ENCODE data around the gene RBM23. TPM values are rescaled to one million over a fixed set of nuclear protein-coding genes. Genes with fewer than 3 reads are reported as not detected.
A peak's percentile ranks its signal among the peaks of the same experiment; 100 is the strongest.

RBM23 gene
- total RNA-seq, 4 donors from 2014 or later, result 64.5 to 104 (median 93.0) TPM

- peaks cover 57% of the 10 kb centered on the region for H3K36me3 ChIP-seq
Measured at GRCh38 chr14:22925513-22925912, 6.6 kb upstream of the RBM23 start.

GRCh38 chr14:22923746-22924145 lies 4.8 kb upstream of the RBM23 start:
- H3K27ac ChIP-seq, result no peak overlapping the region
- no peaks in the 10 kb centered on the region for H3K9me3 ChIP-seq
- 100% methylated on average over 5 of the region's 5 CpGs for WGBS
- TF ChIP-seq POLR2A (IDR thresholded peaks at IDR 0.05) (no peak), POLR2AphosphoS5 (IDR thresholded peaks at IDR 0.05) (no peak), EP300 (IDR thresholded peaks at IDR 0.05) (no peak), CTCF (IDR thresholded peaks at IDR 0.05) (no peak)
- no peak overlapping the region for H3K4me3 ChIP-seq
- DNase-seq (ENCODE audit: low spot score in 2 of 2), result no peak
- peaks cover 60% of the 10 kb centered on the region for H3K36me3 ChIP-seq
- no peaks in the 10 kb centered on the region for H3K27me3 ChIP-seq
- H3K4me1 ChIP-seq, result peaks cover 20% of the 10 kb centered on the region

More at GRCh38 chr14:22925513-22925912, 6.6 kb upstream of the RBM23 start:
- no peak for TF ChIP-seq POLR2A (IDR thresholded peaks at IDR 0.05)
- TF ChIP-seq CTCF (IDR thresholded peaks at IDR 0.05), result no peak
- TF ChIP-seq POLR2AphosphoS5 (IDR thresholded peaks at IDR 0.05), result no peak
- Histone ChIP-seq H3K27me3 (no peaks in the 10 kb centered on the region), H3K4me3 (no peak overlapping the region), H3K4me1 (peaks cover 16% of the 10 kb centered on the region), H3K27ac (no peak overlapping the region), H3K9me3 (no peaks in the 10 kb centered on the region)
- WGBS, result 98% methylated on average over 8 of the region's 8 CpGs
- DNase-seq (ENCODE audit: low spot score in 2 of 2), result no peak

GRCh38 chr14:22922294-22922693 lies 3.3 kb upstream of the RBM23 start:
- peaks cover 19% of the 10 kb centered on the region for H3K4me1 ChIP-seq

GRCh38 chr14:22920697-22921096 lies 1.7 kb upstream of the RBM23 start:
- no peaks in the 10 kb centered on the region for H3K9me3 ChIP-seq
- peaks cover 51% of the 10 kb centered on the region for H3K36me3 ChIP-seq
- TF ChIP-seq CTCF (IDR thresholded peaks at IDR 0.05) (no peak), EP300 (IDR thresholded peaks at IDR 0.05) (no peak), POLR2A (IDR thresholded peaks at IDR 0.05) (no peak), POLR2AphosphoS5 (IDR thresholded peaks at IDR 0.05) (no peak)
- no peak overlapping the region for H3K4me3 ChIP-seq
- H3K27ac ChIP-seq, result no peak overlapping the region
- H3K4me1 ChIP-seq, result peaks cover 33% of the 10 kb centered on the region
- WGBS, result 62% methylated on average over 6 of the region's 6 CpGs
- DNase-seq (ENCODE audit: low spot score in 2 of 2), result no peak
- no peaks in the 10 kb centered on the region for H3K27me3 ChIP-seq

More at GRCh38 chr14:22922294-22922693, 3.3 kb upstream of the RBM23 start:
- no peak overlapping the region for H3K4me3 ChIP-seq
- no peaks in the 10 kb centered on the region for H3K9me3 ChIP-seq
- H3K36me3 ChIP-seq, result peaks cover 60% of the 10 kb centered on the region
- 93% methylated on average over 2 of the region's 2 CpGs for WGBS
- TF ChIP-seq POLR2A (IDR thresholded peaks at IDR 0.05) (no peak), CTCF (IDR thresholded peaks at IDR 0.05) (no peak), POLR2AphosphoS5 (IDR thresholded peaks at IDR 0.05) (no peak), EP300 (IDR thresholded peaks at IDR 0.05) (no peak)
- no peak for DNase-seq (ENCODE audit: low spot score in 2 of 2)
- no peak overlapping the region for H3K27ac ChIP-seq
- no peaks in the 10 kb centered on the region for H3K27me3 ChIP-seq

- DNase-seq (ENCODE audit: low spot score in 2 of 2), result no peak
- Histone ChIP-seq H3K27me3 (no peaks in the 10 kb centered on the region), H3K9me3 (no peaks in the 10 kb centered on the region), H3K4me3 (peak overlapping the region; percentile 79), H3K36me3 (peaks cover 40% of the 10 kb centered on the region), H3K4me1 (peaks cover 35% of the 10 kb centered on the region), H3K27ac (peak overlapping the region; percentile 87)
- 11% methylated on average over 10 of the region's 10 CpGs for WGBS
- TF ChIP-seq EP300 (IDR thresholded peaks at IDR 0.05) (no peak), POLR2AphosphoS5 (IDR thresholded peaks at IDR 0.05) (no peak), POLR2A (IDR thresholded peaks at IDR 0.05) (no peak), CTCF (IDR thresholded peaks at IDR 0.05) (no peak)
Measured at GRCh38 chr14:22919601-22919921, 612 bp upstream of the RBM23 start.
